ENCODE results near the gene ZNF605.
"Not testable (repeated sequence)": the region's sequence is repeated elsewhere in the genome, so short reads cannot be mapped to it uniquely, and the experiment has no call there.

The ZNF605 gene

GRCh38 chr12:132908145-132909029, 47.7 kb downstream of the ZNF605 start:
- DNase-seq (ENCODE audit: low read depth in 2 of 2): peak; percentile 93

GRCh38 chr12:132907789-132908144, 48.3 kb downstream of the ZNF605 start:
- DNase-seq (ENCODE audit: low read depth in 2 of 2): not testable (repeated sequence)

- no peak for DNase-seq (ENCODE audit: low read depth in 2 of 2)
Observed at GRCh38 chr12:132907216-132907615, 48.9 kb downstream of the ZNF605 start.

GRCh38 chr12:132904718-132905328, 51.3 kb downstream of the ZNF605 start:
- peak; percentile 72 to 81 for DNase-seq (ENCODE audit: low read depth in 2 of 2)

GRCh38 chr12:132899033-132899432, 57.1 kb downstream of the ZNF605 start:
- DNase-seq (ENCODE audit: low read depth in 2 of 2): no peak

GRCh38 chr12:132888852-132889251, 67.3 kb downstream of the ZNF605 start:
- no peak for DNase-seq (ENCODE audit: low read depth in 2 of 2)

GRCh38 chr12:132887513-132888351, 68.4 kb downstream of the ZNF605 start, which contains the start of gene CHFR:
Gene CHFR, minus strand, starts transcription at chr12:132887605. Its CDS starts 277 bp downstream, at chr12:132887328.
- peak; percentile 86 to 93 for DNase-seq (ENCODE audit: low read depth in 2 of 2)

GRCh38 chr12:132886529-132887477, 69.3 kb downstream of the ZNF605 start:
- no peak for DNase-seq (ENCODE audit: low read depth in 2 of 2)

GRCh38 chr12:132881818-132882217, 74.3 kb downstream of the ZNF605 start:
- DNase-seq (ENCODE audit: low read depth in 2 of 2): no peak

GRCh38 chr12:132874620-132875019, 81.5 kb downstream of the ZNF605 start:
- DNase-seq (ENCODE audit: low read depth in 2 of 2): not testable (repeated sequence)

- no peak for DNase-seq (ENCODE audit: low read depth in 2 of 2)
Observed at GRCh38 chr12:132874175-132874574, 81.9 kb downstream of the ZNF605 start.

- no peak for DNase-seq (ENCODE audit: low read depth in 2 of 2)
Observed at GRCh38 chr12:132873724-132874123, 82.4 kb downstream of the ZNF605 start.

GRCh38 chr12:132872975-132873421, 83.1 kb downstream of the ZNF605 start:
- no peak for DNase-seq (ENCODE audit: low read depth in 2 of 2)

- no peak for DNase-seq (ENCODE audit: low read depth in 2 of 2)
Observed at GRCh38 chr12:132872073-132872855, 83.8 kb downstream of the ZNF605 start.

GRCh38 chr12:132869551-132869950, 86.6 kb downstream of the ZNF605 start:
- no peak for DNase-seq (ENCODE audit: low read depth in 2 of 2)

Measured in activated CD8-positive, alpha-beta memory T cell treated with anti-CD3 and anti-CD28 coated beads for 4 hours (primary cell).